Aorta (tissue), 5 donors: Measurements from ENCODE around the gene LYPD1. TPM values are rescaled to one million over a fixed set of nuclear protein-coding genes. Genes with fewer than 3 reads are reported as not detected.

Experiments
- ATAC-seq: fragments of 200-7000 bp; cut with Tn5 transposase; one replicate; pipeline ENCODE4 v1.9.1; 2022; ENCODE audit warnings: moderate library complexity; ENCODE audit not compliant: low FRiP score
- DNase-seq, 2 donors: peaks; one replicate each; pipeline ENCODE4 v3.0.0-alpha.2; 2020
- H3K27ac ChIP-seq, 2 donors: one replicate each; pipeline ENCODE4 v1.5.1; 2013; ENCODE audit warnings: low read length in 2 of 2, mild to moderate bottlenecking in 2 of 2, moderate library complexity in 2 of 2, control low read depth in 1 of 2, inconsistent platforms in 1 of 2, low read depth in 1 of 2
- H3K27me3 ChIP-seq, 2 donors: one replicate each; pipeline ENCODE4 v1.6.1; 2013; ENCODE audit warnings: control low read depth in 1 of 2, low read length in 1 of 2, mild to moderate bottlenecking in 1 of 2, moderate library complexity in 1 of 2; ENCODE audit not compliant: insufficient read depth in 2 of 2, control insufficient read depth in 1 of 2
- H3K36me3 ChIP-seq, 2 donors: one replicate each; pipeline ENCODE4 v1.6.1; 2013; ENCODE audit warnings: control low read depth in 1 of 2, low read length in 1 of 2, mild to moderate bottlenecking in 1 of 2; ENCODE audit not compliant: insufficient read depth in 2 of 2, control insufficient read depth in 1 of 2
- H3K4me1 ChIP-seq, 2 donors: one replicate each; pipeline ENCODE4 v1.6.1; 2013; ENCODE audit warnings: low read length in 2 of 2, control low read depth in 1 of 2, mild to moderate bottlenecking in 1 of 2, moderate library complexity in 1 of 2; ENCODE audit not compliant: insufficient read depth in 2 of 2, control insufficient read depth in 1 of 2
- H3K4me3 ChIP-seq, 2 donors: one replicate each; pipeline ENCODE4 v1.5.1; 2013; ENCODE audit warnings: low read length in 2 of 2, control low read depth in 1 of 2, mild to moderate bottlenecking in 1 of 2
- H3K9me3 ChIP-seq: one replicate; pipeline ENCODE4 v1.6.1; 2013; ENCODE audit warnings: mild to moderate bottlenecking, low read length; ENCODE audit not compliant: control insufficient read depth
- WGBS, 2 donors: extraction: QIAGEN DNeasy Blood & Tissue Kit; methylation state at CpG; one replicate each; pipeline ENCODE4 v1.1.7; 2013; 5-methylcytosine and 5-hydroxymethylcytosine counted together
- intact Hi-C, 2 donors: fragments of 100-400 bp; cut with DNase I; formaldehyde crosslinking; loops; one replicate each; pipeline versions ENCODE4 v1.14.2 to v1.15.0; 2022
- polyA plus RNA-seq, 2 donors: library from polyadenylated mRNA; stranded (reverse); fragments of 200-250 nt; gene quantifications; one replicate each; pipeline ENCODE4 v1.2.3, GENCODE V29; 2013
- total RNA-seq, 2 donors: library from RNA; stranded (reverse); fragmentation: NEBNext Ultra II Directional; extraction: Animal tissue kit (Norgen Biotek cat#: 25700); gene quantifications; one replicate each; pipeline ENCODE4 v1.2.1, GENCODE V29; 2021
- donor health status: healthy with polysubstance abuse.
- donor health status: Bipolar disorder and iron deficiency.
- donor health status: DM: no; HTN: no; CAD: no.
- donor health status: DM: no; HTN: no; CAD: no.
- donor health status: DM: yes; HTN: yes; CAD: no.

The LYPD1 gene
- total and polyA plus RNA-seq, 4 donors: 0.49 to 1.2 TPM; not detected in 2

- intact Hi-C loops: no loop called here
- ATAC-seq (no peak), DNase-seq (no peak)
- H3K4me3 ChIP-seq: no peak overlapping the region
- no peaks in the 10 kb centered on the region for H3K27me3 ChIP-seq
- no peaks in the 10 kb centered on the region for H3K9me3 ChIP-seq
- no peaks in the 10 kb centered on the region for H3K36me3 ChIP-seq
- H3K4me1 ChIP-seq: no peaks in the 10 kb centered on the region
- no peak overlapping the region for H3K27ac ChIP-seq
- WGBS, 2 donors: 60 to 74% methylated on average over 9 of the region's 9 CpGs
These were observed 46.7 kb downstream of the LYPD1 start for GRCh38 chr2:132623096-132623839.

GRCh38 chr2:132621131-132621875 lies 48.7 kb downstream of the LYPD1 start:
- Histone ChIP-seq H3K27ac (no peak overlapping the region), H3K4me1 (no peaks in the 10 kb centered on the region), H3K9me3 (no peaks in the 10 kb centered on the region), H3K36me3 (no peaks in the 10 kb centered on the region), H3K27me3 (no peaks in the 10 kb centered on the region), H3K4me3 (no peak overlapping the region)
- WGBS, 2 donors: 62 to 70% methylated on average over 8 of the region's 8 CpGs
- no peak for DNase-seq
- intact Hi-C loops: no loop called here
- ATAC-seq: no peak

- Histone ChIP-seq H3K9me3 (no peaks in the 10 kb centered on the region), H3K27me3 (no peaks in the 10 kb centered on the region), H3K4me3 (no peak overlapping the region), H3K27ac (no peak overlapping the region), H3K36me3 (no peaks in the 10 kb centered on the region), H3K4me1 (no peaks in the 10 kb centered on the region)
- intact Hi-C loops: no loop called here
- WGBS, 2 donors: 30 to 37% methylated on average over 2 of the region's 2 CpGs
- DNase-seq (no peak), ATAC-seq (no peak)
These were observed 49.9 kb downstream of the LYPD1 start for GRCh38 chr2:132620115-132620514.

- no peaks in the 10 kb centered on the region for H3K4me1 ChIP-seq
- intact Hi-C loops: no loop called here
These were observed 51.3 kb downstream of the LYPD1 start for GRCh38 chr2:132618734-132619133.

GRCh38 chr2:132617989-132618388 lies 52.0 kb downstream of the LYPD1 start:
- no peak overlapping the region for H3K27ac ChIP-seq
- H3K27me3 ChIP-seq: no peaks in the 10 kb centered on the region
- intact Hi-C loops: no loop called here
- H3K4me3 ChIP-seq: no peak overlapping the region
- no peaks in the 10 kb centered on the region for H3K4me1 ChIP-seq
- ATAC-seq (no peak), DNase-seq (no peak)
- WGBS, 2 donors: 66 to 73% methylated on average over 3 of the region's 3 CpGs
- H3K36me3 ChIP-seq: no peaks in the 10 kb centered on the region
- no peaks in the 10 kb centered on the region for H3K9me3 ChIP-seq

More at GRCh38 chr2:132618734-132619133, 51.3 kb downstream of the LYPD1 start:
- Histone ChIP-seq H3K4me3 (no peak overlapping the region), H3K27me3 (no peaks in the 10 kb centered on the region), H3K36me3 (no peaks in the 10 kb centered on the region), H3K9me3 (no peaks in the 10 kb centered on the region), H3K27ac (no peak overlapping the region)
- ATAC-seq (no peak), DNase-seq (no peak)
- 80 to 85% methylated on average over 7 of the region's 7 CpGs for WGBS, 2 donors

GRCh38 chr2:132615329-132616085 lies 54.5 kb downstream of the LYPD1 start:
- no peaks in the 10 kb centered on the region for H3K27me3 ChIP-seq
- 84 to 86% methylated on average over 5 of the region's 5 CpGs for WGBS, 2 donors
- H3K4me1 ChIP-seq: no peaks in the 10 kb centered on the region
- no peak overlapping the region for H3K27ac ChIP-seq
- no peaks in the 10 kb centered on the region for H3K9me3 ChIP-seq
- DNase-seq (no peak), ATAC-seq (no peak)
- intact Hi-C loops: no loop called here
- H3K36me3 ChIP-seq: no peaks in the 10 kb centered on the region
- no peak overlapping the region for H3K4me3 ChIP-seq

GRCh38 chr2:132611719-132612118 lies 58.3 kb downstream of the LYPD1 start:
- WGBS, 2 donors: 32 to 48% methylated on average over 2 of the region's 2 CpGs
- DNase-seq (no peak), ATAC-seq (no peak)
- no peaks in the 10 kb centered on the region for H3K27me3 ChIP-seq
- H3K4me3 ChIP-seq: no peak overlapping the region
- no peak overlapping the region for H3K27ac ChIP-seq
- H3K36me3 ChIP-seq: no peaks in the 10 kb centered on the region
- no peaks in the 10 kb centered on the region for H3K9me3 ChIP-seq
- intact Hi-C loops: no loop called here
- H3K4me1 ChIP-seq: no peaks in the 10 kb centered on the region

- no peak for DNase-seq
- Histone ChIP-seq H3K4me1 (no peaks in the 10 kb centered on the region), H3K4me3 (no peak overlapping the region), H3K27me3 (no peaks in the 10 kb centered on the region), H3K27ac (no peak overlapping the region), H3K36me3 (no peaks in the 10 kb centered on the region), H3K9me3 (no peaks in the 10 kb centered on the region)
- WGBS, 2 donors: 85 to 87% methylated on average over 8 of the region's 8 CpGs
- intact Hi-C loops: no loop called here
- ATAC-seq: no peak
These were observed 60.7 kb downstream of the LYPD1 start for GRCh38 chr2:132609101-132609890.
